Glomerular endothelial cell (primary cell): ENCODE data around the gene ZFPM1. TPM values are rescaled to one million over a fixed set of nuclear protein-coding genes. Genes with fewer than 3 reads are reported as not detected.

Source experiments
- DNase-seq: peaks from one replicate; pipeline ENCODE4 v3.0.0-alpha.2; 2011; ENCODE audit warnings: low read depth, low spot score; ENCODE audit errors: extremely low read depth
- total RNA-seq: library from RNA; depleted of rRNA; stranded (reverse); fragments of >200 nt; gene quantifications from 2 replicates; pipeline ENCODE4 v1.2.3, GENCODE V29; 2015

ZFPM1 gene
- total RNA-seq, 1 donor from 2014 or later, result 3.3 TPM

- no peak for DNase-seq
Measured at GRCh38 chr16:88524274-88524972, 71.3 kb downstream of the ZFPM1 start.

- DNase-seq, result no peak
Measured at GRCh38 chr16:88524973-88525662, 72.0 kb downstream of the ZFPM1 start.

- no peak for DNase-seq
Measured at GRCh38 chr16:88525663-88525990, 72.5 kb downstream of the ZFPM1 start.

GRCh38 chr16:88526008-88526905 is 73.2 kb downstream of the ZFPM1 start:
- DNase-seq, result no peak

- no peak for DNase-seq
Measured at GRCh38 chr16:88526906-88527185, 73.8 kb downstream of the ZFPM1 start.

GRCh38 chr16:88527186-88527936 is 74.3 kb downstream of the ZFPM1 start:
- DNase-seq, result no peak

GRCh38 chr16:88527937-88528743 is 75.1 kb downstream of the ZFPM1 start:
- no peak for DNase-seq

- DNase-seq, result no peak
Measured at GRCh38 chr16:88528902-88529318, 75.8 kb downstream of the ZFPM1 start.

GRCh38 chr16:88529596-88529995 is 76.5 kb downstream of the ZFPM1 start:
- no peak for DNase-seq

GRCh38 chr16:88530051-88530857 is 77.2 kb downstream of the ZFPM1 start:
- DNase-seq, result no peak

- DNase-seq, result no peak
Measured at GRCh38 chr16:88530858-88531203, 77.8 kb downstream of the ZFPM1 start.

GRCh38 chr16:88531346-88531745 is 78.3 kb downstream of the ZFPM1 start:
- no peak for DNase-seq

- no peak for DNase-seq
Measured at GRCh38 chr16:88531931-88532433, 78.9 kb downstream of the ZFPM1 start.

GRCh38 chr16:88532434-88533241 is 79.6 kb downstream of the ZFPM1 start:
- DNase-seq, result no peak

- DNase-seq, result no peak
Measured at GRCh38 chr16:88533381-88533917, 80.4 kb downstream of the ZFPM1 start.

GRCh38 chr16:88533932-88534637 is 81.0 kb downstream of the ZFPM1 start:
- no peak for DNase-seq

- DNase-seq, result no peak
Measured at GRCh38 chr16:88534638-88535190, 81.6 kb downstream of the ZFPM1 start.
